ENCODE results near the gene ACSL6.

The ACSL6 gene

GRCh38 chr5:131965826-131966415, 45.5 kb downstream of the ACSL6 start:
- no peak overlapping the region for H3K4me3 ChIP-seq (ENCODE audit: control insufficient read depth, low read depth, low read length)
- DNase-seq (ENCODE audit: low read depth), result no peak
- TF ChIP-seq CTCF (conservative IDR thresholded peaks at IDR 0.05; ENCODE audit: control insufficient read depth, insufficient read depth, low read depth, low read length), result no peak

DNA sequence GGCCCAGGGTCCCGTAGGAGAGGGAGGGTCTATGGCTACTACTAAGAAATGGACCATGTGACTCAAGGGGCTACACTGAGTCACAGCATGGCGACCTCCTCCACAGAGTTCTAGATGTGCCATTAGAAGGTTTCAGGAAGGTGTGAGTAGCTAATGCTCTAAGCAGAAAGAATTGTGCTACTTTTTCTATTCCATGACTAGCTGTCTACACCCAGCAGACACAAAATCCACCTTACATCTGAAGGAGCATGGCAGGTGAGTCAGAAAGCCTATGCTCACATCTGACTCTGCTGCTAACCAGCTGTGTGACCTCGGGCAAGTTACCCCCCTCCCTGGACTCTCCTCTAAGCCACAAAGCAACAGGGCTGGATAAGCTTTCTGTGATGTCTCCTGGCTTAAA, 51.6 kb downstream of the ACSL6 start:
- no peak for DNase-seq (ENCODE audit: low read depth)
- TF ChIP-seq CTCF (conservative IDR thresholded peaks at IDR 0.05; ENCODE audit: control insufficient read depth, insufficient read depth, low read depth, low read length), result no peak

DNA sequence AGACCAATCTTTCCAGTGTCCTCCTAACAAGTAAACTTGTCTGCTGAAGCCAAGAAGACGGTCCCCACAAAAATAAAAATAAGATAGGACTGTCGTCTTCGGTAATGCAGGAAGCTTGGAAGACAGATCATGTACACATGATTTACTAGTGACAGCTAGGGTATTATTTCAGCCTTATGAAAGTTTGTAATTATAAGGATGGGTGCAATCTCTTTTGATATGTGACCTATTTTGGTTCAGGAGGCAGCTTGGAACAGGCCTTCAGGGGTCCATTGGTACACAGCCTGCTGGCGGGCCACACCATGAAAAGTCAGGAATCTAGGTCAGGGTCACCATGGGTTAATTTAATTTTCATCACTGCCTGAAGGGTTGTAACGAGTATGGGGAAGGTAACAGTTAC, 52.3 kb downstream of the ACSL6 start:
- no peak overlapping the region for H3K4me3 ChIP-seq (ENCODE audit: control insufficient read depth, low read depth, low read length)
- no peak for TF ChIP-seq CTCF (conservative IDR thresholded peaks at IDR 0.05; ENCODE audit: control insufficient read depth, insufficient read depth, low read depth, low read length)
- no peak for DNase-seq (ENCODE audit: low read depth)

More for the DNA sequence above, 51.6 kb downstream of the ACSL6 start:
- H3K4me3 ChIP-seq (ENCODE audit: control insufficient read depth, low read depth, low read length), result no peak overlapping the region

- TF ChIP-seq CTCF (conservative IDR thresholded peaks at IDR 0.05; ENCODE audit: control insufficient read depth, insufficient read depth, low read depth, low read length), result no peak
- DNase-seq (ENCODE audit: low read depth), result no peak
- H3K4me3 ChIP-seq (ENCODE audit: control insufficient read depth, low read depth, low read length), result no peak overlapping the region
Measured at GRCh38 chr5:131957721-131958441, 53.6 kb downstream of the ACSL6 start.

DNA sequence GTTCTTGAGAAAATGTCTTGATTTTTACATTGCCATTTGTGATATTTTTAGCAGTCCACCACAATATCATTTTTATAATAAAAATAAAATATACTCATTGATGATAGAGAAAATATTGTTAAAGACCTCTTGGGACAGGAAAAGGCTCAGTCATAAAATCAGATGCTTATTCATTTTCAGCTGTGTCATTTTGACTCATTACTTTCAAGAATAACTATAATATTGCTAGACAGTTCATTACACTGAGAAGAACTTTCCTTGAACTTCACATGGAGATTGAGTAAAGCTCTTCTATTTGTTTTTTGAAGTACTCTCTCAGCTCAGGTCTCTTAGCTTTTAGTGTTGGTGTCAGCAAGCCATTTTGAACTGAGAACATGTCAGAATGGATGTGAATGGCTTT, 57.5 kb downstream of the ACSL6 start:
- no peak for DNase-seq (ENCODE audit: low read depth)
- TF ChIP-seq CTCF (conservative IDR thresholded peaks at IDR 0.05; ENCODE audit: control insufficient read depth, insufficient read depth, low read depth, low read length), result no peak

DNA sequence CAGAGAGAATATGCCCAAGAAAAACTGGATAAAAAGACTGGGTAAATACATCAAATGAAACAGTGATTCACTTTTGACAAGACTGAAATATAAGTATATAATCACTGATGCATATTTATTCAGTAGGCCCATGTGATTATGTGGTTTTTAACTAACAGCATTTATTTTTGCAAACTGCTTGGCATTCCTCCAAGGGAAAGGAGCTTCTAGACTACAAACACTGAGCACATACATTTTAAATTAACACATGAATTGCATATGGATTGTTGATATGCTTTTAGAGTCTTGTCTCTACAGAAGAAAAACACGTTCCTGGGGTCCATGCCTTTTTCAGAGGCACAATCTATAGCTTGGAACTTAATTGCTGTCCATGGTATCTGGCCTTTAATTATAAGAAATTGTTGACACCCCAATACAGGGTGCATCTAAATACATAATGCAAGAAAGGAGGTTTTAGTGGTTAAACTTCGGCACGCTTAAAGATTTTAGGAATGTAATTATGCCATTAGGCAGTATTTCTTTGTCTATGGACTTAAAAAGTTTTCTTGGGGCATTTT, 59.1 kb downstream of the ACSL6 start:
- H3K4me3 ChIP-seq (ENCODE audit: control insufficient read depth, low read depth, low read length), result no peak overlapping the region
- peak; percentile 24 for DNase-seq (ENCODE audit: low read depth)
- no peak for TF ChIP-seq CTCF (conservative IDR thresholded peaks at IDR 0.05; ENCODE audit: control insufficient read depth, insufficient read depth, low read depth, low read length)

More for the DNA sequence above, 57.5 kb downstream of the ACSL6 start:
- no peak overlapping the region for H3K4me3 ChIP-seq (ENCODE audit: control insufficient read depth, low read depth, low read length)

All from fibroblast of mammary gland (primary cell).